Thoracic aorta (tissue), 2 donors: ENCODE results near the gene GGT6. TPM values are rescaled to one million over a fixed set of nuclear protein-coding genes. Genes with fewer than 3 reads are reported as not detected.
"Not testable (repeated sequence)": the region's sequence is repeated elsewhere in the genome, so short reads cannot be mapped to it uniquely, and the experiment has no call there.

Experiments
- ATAC-seq: fragments of 150-250 bp; one replicate; pipeline ENCODE4 v1.8.0; 2017; ENCODE audit warnings: low read depth; ENCODE audit not compliant: insufficient number of reproducible peaks, low FRiP score
- DNase-seq: peaks from one replicate; pipeline ENCODE4 v3.0.0-alpha.2; 2020; ENCODE audit warnings: low spot score
- H3K27ac ChIP-seq, 2 donors: fragments of 200-600 bp; sonication (generic); 1 replicate in 1 of 2; 2 replicates in 1 of 2; pipeline ENCODE4 v1.5.1; 2016; ENCODE audit warnings: mild to moderate bottlenecking in 2 of 2, moderate library complexity in 2 of 2
- H3K27me3 ChIP-seq: fragments of 200-600 bp; sonication (generic); replicated peaks from 2 replicates; pipeline ENCODE4 v1.6.0; 2016; ENCODE audit warnings: mild to moderate bottlenecking; ENCODE audit not compliant: insufficient read depth
- H3K36me3 ChIP-seq: fragments of 200-600 bp; sonication (generic); one replicate; pipeline ENCODE4 v1.5.1; 2016
- H3K4me1 ChIP-seq, 2 donors: fragments of 200-600 bp; sonication (generic); 1 replicate in 1 of 2; 2 replicates in 1 of 2; pipeline versions ENCODE4 v1.5.1 to v1.6.0; 2016; ENCODE audit warnings: low read depth in 2 of 2, mild to moderate bottlenecking in 1 of 2; ENCODE audit not compliant: control insufficient read depth in 1 of 2
- H3K4me3 ChIP-seq: fragments of 200-600 bp; sonication (generic); 2 replicates; pipeline ENCODE4 v1.5.1; 2016; ENCODE audit warnings: mild to moderate bottlenecking
- H3K9me3 ChIP-seq: fragments of 200-600 bp; sonication (generic); 2 replicates; pipeline ENCODE4 v1.5.1; 2016
- total RNA-seq, 2 donors: library from RNA; depleted of rRNA; stranded (reverse); fragments of >200 nt; gene quantifications; one replicate each; pipeline versions ENCODE4 v1.1.0 to v1.2.3, GENCODE V29; 2016
- TF ChIP-seq, protein P1 (sequence below): fragments of 200-600 bp; sonication (generic); IDR thresholded peaks from one replicate; pipeline ENCODE4 v1.5.1; 2019; ENCODE audit warnings: antibody characterized with exemption

Gene GGT6
- total RNA-seq, 2 donors from 2014 or later, result not detected

- H3K27me3 ChIP-seq, result no peaks in the 10 kb centered on the region
- no peak overlapping the region for H3K27ac ChIP-seq
- no peaks in the 10 kb centered on the region for H3K4me1 ChIP-seq
- ATAC-seq, result no peak
- no peaks in the 10 kb centered on the region for H3K36me3 ChIP-seq
- DNase-seq, result no peak
- TF ChIP-seq, protein P1, sequence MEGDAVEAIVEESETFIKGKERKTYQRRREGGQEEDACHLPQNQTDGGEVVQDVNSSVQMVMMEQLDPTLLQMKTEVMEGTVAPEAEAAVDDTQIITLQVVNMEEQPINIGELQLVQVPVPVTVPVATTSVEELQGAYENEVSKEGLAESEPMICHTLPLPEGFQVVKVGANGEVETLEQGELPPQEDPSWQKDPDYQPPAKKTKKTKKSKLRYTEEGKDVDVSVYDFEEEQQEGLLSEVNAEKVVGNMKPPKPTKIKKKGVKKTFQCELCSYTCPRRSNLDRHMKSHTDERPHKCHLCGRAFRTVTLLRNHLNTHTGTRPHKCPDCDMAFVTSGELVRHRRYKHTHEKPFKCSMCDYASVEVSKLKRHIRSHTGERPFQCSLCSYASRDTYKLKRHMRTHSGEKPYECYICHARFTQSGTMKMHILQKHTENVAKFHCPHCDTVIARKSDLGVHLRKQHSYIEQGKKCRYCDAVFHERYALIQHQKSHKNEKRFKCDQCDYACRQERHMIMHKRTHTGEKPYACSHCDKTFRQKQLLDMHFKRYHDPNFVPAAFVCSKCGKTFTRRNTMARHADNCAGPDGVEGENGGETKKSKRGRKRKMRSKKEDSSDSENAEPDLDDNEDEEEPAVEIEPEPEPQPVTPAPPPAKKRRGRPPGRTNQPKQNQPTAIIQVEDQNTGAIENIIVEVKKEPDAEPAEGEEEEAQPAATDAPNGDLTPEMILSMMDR, result no peak
- H3K9me3 ChIP-seq, result no peaks in the 10 kb centered on the region
- H3K4me3 ChIP-seq, result no peak overlapping the region
Measured at GRCh38 chr17:4590981-4591453, 30.6 kb upstream of the GGT6 start.

DNA sequence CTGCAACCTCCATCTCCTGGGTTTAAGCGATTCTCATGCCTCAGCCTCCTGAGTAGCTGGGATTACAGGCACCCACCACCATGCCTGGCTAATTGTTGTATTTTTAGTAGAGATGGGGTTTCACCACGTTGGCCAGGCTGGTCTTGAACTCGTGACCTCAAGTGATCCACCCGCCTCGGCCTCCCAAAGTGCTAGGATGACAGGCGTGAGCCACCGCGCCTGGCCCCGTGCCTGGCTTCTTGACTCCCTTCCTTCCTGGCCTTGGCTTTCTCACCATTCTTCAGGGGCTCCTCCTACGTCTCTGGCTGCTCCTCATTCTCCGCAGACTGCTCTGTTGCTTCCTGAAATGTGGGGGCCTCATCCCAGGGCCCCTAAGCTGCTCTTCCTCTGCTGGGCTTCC lies 29.7 kb upstream of the GGT6 start:
- not testable (repeated sequence) for H3K4me3 ChIP-seq, H3K9me3 ChIP-seq, H3K36me3 ChIP-seq, DNase-seq, H3K4me1 ChIP-seq, ATAC-seq, H3K27me3 ChIP-seq, H3K27ac ChIP-seq

DNA sequence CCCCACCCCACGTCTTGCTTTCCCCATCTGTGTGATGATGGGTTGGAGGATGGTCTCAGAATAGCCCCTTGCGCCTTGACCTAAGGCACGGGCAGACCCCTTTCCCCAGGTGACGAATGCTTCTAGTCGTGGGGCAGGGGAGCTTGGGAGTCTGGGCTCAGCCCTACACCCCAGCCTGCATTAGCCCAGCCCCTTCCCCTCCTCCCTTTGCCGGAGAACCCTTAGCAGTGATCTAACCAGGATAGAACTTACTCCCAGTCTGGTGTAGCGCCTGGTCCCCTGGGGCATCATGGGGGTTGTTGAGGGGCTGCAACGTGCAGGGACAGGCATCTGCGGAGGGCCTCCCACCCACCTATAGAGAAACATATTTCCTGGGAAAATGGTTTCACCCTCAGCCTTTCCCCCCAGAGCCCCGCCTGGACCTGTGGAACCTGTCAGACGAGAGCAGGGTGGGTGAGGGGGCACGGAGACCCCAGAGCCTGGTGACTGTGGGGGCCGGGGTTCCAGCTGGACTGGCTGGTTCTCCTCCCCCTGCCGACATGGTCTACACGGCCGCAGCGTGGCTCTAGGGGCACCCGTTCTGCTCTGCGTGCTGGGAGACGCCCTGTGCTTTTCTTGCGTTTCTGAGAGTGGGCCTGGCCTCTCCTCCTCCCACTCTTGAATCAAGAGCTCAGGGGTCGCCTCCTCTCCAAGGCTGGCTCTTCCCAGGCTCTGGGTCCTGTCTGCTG lies 28.7 kb upstream of the GGT6 start:
- Histone ChIP-seq H3K27me3 (no peaks in the 10 kb centered on the region), H3K4me1 (peaks cover 3 to 10% of the 10 kb centered on the region in 2 donors), H3K9me3 (no peaks in the 10 kb centered on the region), H3K27ac (no peak overlapping the region), H3K4me3 (no peak overlapping the region), H3K36me3 (no peaks in the 10 kb centered on the region)
- TF ChIP-seq, protein P1, result no peak
- no peak for ATAC-seq
- DNase-seq, result no peak

- DNase-seq (no peak), ATAC-seq (no peak)
- Histone ChIP-seq H3K36me3 (no peaks in the 10 kb centered on the region), H3K27me3 (no peaks in the 10 kb centered on the region), H3K9me3 (no peaks in the 10 kb centered on the region), H3K4me1 (peaks cover 5 to 13% of the 10 kb centered on the region in 2 donors), H3K4me3 (no peak overlapping the region), H3K27ac (no peak overlapping the region)
- TF ChIP-seq, protein P1, result no peak
Measured at GRCh38 chr17:4588391-4588790, 28.0 kb upstream of the GGT6 start.

- TF ChIP-seq, protein P1, result no peak
- ATAC-seq (no peak), DNase-seq (no peak)
- Histone ChIP-seq H3K4me1 (peaks cover 5 to 13% of the 10 kb centered on the region in 2 donors), H3K9me3 (no peaks in the 10 kb centered on the region), H3K27ac (no peak overlapping the region), H3K27me3 (no peaks in the 10 kb centered on the region), H3K4me3 (no peak overlapping the region), H3K36me3 (no peaks in the 10 kb centered on the region)
Measured at GRCh38 chr17:4587803-4588202, 27.4 kb upstream of the GGT6 start.

- Histone ChIP-seq H3K4me3 (no peak overlapping the region), H3K4me1 (peaks cover 5 to 13% of the 10 kb centered on the region in 2 donors), H3K36me3 (no peaks in the 10 kb centered on the region), H3K27me3 (no peaks in the 10 kb centered on the region), H3K9me3 (no peaks in the 10 kb centered on the region), H3K27ac (no peak overlapping the region)
- TF ChIP-seq, protein P1, result no peak
- ATAC-seq (no peak), DNase-seq (no peak)
Measured at GRCh38 chr17:4587195-4587594, 26.8 kb upstream of the GGT6 start.
